H1 (cell line): Measurements from ENCODE around the gene TYK2. TPM values are rescaled to one million over a fixed set of nuclear protein-coding genes. Genes with fewer than 3 reads are reported as not detected.

Source experiments
- CTCF ChIA-PET: fragments of 300-600 bp; sonication (Branson Sonifier 250); formaldehyde crosslinking; loops from one replicate; lab custom pipeline; 2021; ENCODE audit not compliant: partially characterized antibody; lab: Charles Lee
- POLR2A ChIA-PET: fragments of 300-600 bp; sonication (Branson Sonifier 250); formaldehyde crosslinking; loops from one replicate; lab custom pipeline; 2021; ENCODE audit warnings: inconsistent platforms; ENCODE audit not compliant: partially characterized antibody; lab: Charles Lee
- DNase-seq, 2 experiments: peaks; one replicate each; pipeline versions ENCODE4 v3.0.0 to v3.0.0-alpha.2; 2010 to 2022; ENCODE audit warnings: low spot score in 2 of 2, low read depth in 1 of 2, mixed read lengths in 1 of 2
- FAIRE-seq: peaks from 2 replicates; lab custom pipeline; 2011; peaks lifted over from hg19 to GRCh38; lab: Jason Lieb, UNC
- H2AFZ ChIP-seq: 2 replicates; pipeline ENCODE4 v1.8.1; 2012; ENCODE audit warnings: low read length, inconsistent platforms
- H2AK5ac ChIP-seq: 2 replicates; pipeline ENCODE4 v1.6.1; 2013; ENCODE audit warnings: low read depth, low read length
- H2BK120ac ChIP-seq: replicated peaks from 2 replicates; pipeline ENCODE3; 2013; ENCODE audit warnings: low read depth, low read length, inconsistent platforms
- H2BK12ac ChIP-seq: 2 replicates; pipeline ENCODE4 v1.6.1; 2013; ENCODE audit warnings: low read depth, low read length
- H2BK15ac ChIP-seq: 2 replicates; pipeline ENCODE4 v1.6.1; 2013; ENCODE audit warnings: low read length
- H2BK20ac ChIP-seq: 2 replicates; pipeline ENCODE4 v1.6.1; 2013; ENCODE audit warnings: low read length
- H2BK5ac ChIP-seq: 2 replicates; pipeline ENCODE4 v1.6.1; 2013; ENCODE audit warnings: low read depth, low read length
- H3K14ac ChIP-seq: 2 replicates; pipeline ENCODE4 v1.6.1; 2013; ENCODE audit warnings: inconsistent platforms; ENCODE audit not compliant: insufficient read length
- H3K18ac ChIP-seq: 2 replicates; pipeline ENCODE4 v1.6.1; 2013; ENCODE audit warnings: low read length; ENCODE audit errors: extremely low read depth
- H3K23ac ChIP-seq: 2 replicates; pipeline ENCODE4 v1.6.1; 2013; ENCODE audit warnings: inconsistent platforms; ENCODE audit not compliant: insufficient read length
- H3K23me2 ChIP-seq: 2 replicates; pipeline ENCODE4 v1.6.1; 2013; ENCODE audit warnings: low read depth, low read length
- H3K27ac ChIP-seq: 2 replicates; pipeline ENCODE4 v1.6.1; 2011; ENCODE audit warnings: low read depth, low read length, inconsistent platforms
- H3K27me3 ChIP-seq, 4 experiments: replicated peaks in 1 of 4; 1 replicate in 1 of 4; 2 replicates in 3 of 4; pipeline versions ENCODE4 v1.6.1 to v1.8.1; 2011 to 2013; ENCODE audit warnings: low read length in 3 of 4, mild to moderate bottlenecking in 3 of 4, inconsistent platforms in 2 of 4, mixed read lengths in 2 of 4, moderate library complexity in 1 of 4; ENCODE audit not compliant: control insufficient read depth in 3 of 4, insufficient read depth in 3 of 4; ENCODE audit errors: extremely low read depth in 1 of 4
- H3K36me3 ChIP-seq, 4 experiments: 2 replicates each; pipeline versions ENCODE4 v1.6.1 to v1.8.1; 2011 to 2013; ENCODE audit warnings: mild to moderate bottlenecking in 4 of 4, low read length in 3 of 4, moderate library complexity in 2 of 4, control low read depth in 1 of 4, inconsistent platforms in 1 of 4; ENCODE audit not compliant: insufficient read depth in 4 of 4, control insufficient read depth in 2 of 4
- H3K4ac ChIP-seq: replicated peaks from 2 replicates; pipeline ENCODE3; 2013; ENCODE audit warnings: low read length, low read depth, mixed read lengths, inconsistent platforms; ENCODE audit not compliant: insufficient read length
- H3K4me1 ChIP-seq, 4 experiments: replicated peaks in 1 of 4; 1 replicate in 1 of 4; 2 replicates in 3 of 4; pipeline versions ENCODE4 v1.6.1 to v1.8.1; 2011 to 2013; ENCODE audit warnings: low read length in 3 of 4, inconsistent platforms in 2 of 4, mixed read lengths in 1 of 4; ENCODE audit not compliant: insufficient read depth in 4 of 4, control insufficient read depth in 3 of 4
- H3K4me2 ChIP-seq, 2 experiments: 2 replicates each; pipeline versions ENCODE4 v1.6.1 to v1.8.1; 2011 to 2013; ENCODE audit warnings: low read depth in 2 of 2, low read length in 2 of 2, control low read depth in 1 of 2, inconsistent platforms in 1 of 2, mild to moderate bottlenecking in 1 of 2; ENCODE audit not compliant: insufficient read depth in 1 of 2
- H3K4me3 ChIP-seq, 4 experiments: fragments of 200-600, 300-600 bp in 1 of 4; sonication (generic), shearing (Covaris generic), sonication (Bioruptor Twin) in 1 of 4; 2 replicates each; pipeline versions ENCODE4 v1.5.1 to v1.8.1; 2011 to 2016; ENCODE audit warnings: low read length in 4 of 4, low read depth in 3 of 4, control low read depth in 2 of 4, inconsistent platforms in 2 of 4, mild to moderate bottlenecking in 2 of 4, mixed read lengths in 1 of 4, moderate library complexity in 1 of 4; ENCODE audit not compliant: insufficient read depth in 2 of 4; ENCODE audit errors: extremely low read depth in 1 of 4
- H3K56ac ChIP-seq: replicated peaks from 2 replicates; pipeline ENCODE3; 2013; ENCODE audit warnings: low read depth, mild to moderate bottlenecking, mixed read lengths, low read length, inconsistent platforms; ENCODE audit not compliant: insufficient read length
- H3K79me1 ChIP-seq: 2 replicates; pipeline ENCODE4 v1.6.1; 2013; ENCODE audit warnings: low read depth, low read length, control low read depth
- H3K79me2 ChIP-seq, 2 experiments: 2 replicates each; pipeline versions ENCODE4 v1.6.1 to v1.8.1; 2012 to 2013; ENCODE audit warnings: low read length in 2 of 2, mild to moderate bottlenecking in 2 of 2, inconsistent platforms in 1 of 2; ENCODE audit not compliant: insufficient read depth in 2 of 2, control insufficient read depth in 1 of 2
- H3K9ac ChIP-seq, 4 experiments: replicated peaks in 1 of 4; 1 replicate in 1 of 4; 2 replicates in 3 of 4; pipeline versions ENCODE4 v1.6.1 to v1.8.1; 2011 to 2013; ENCODE audit warnings: low read depth in 3 of 4, low read length in 3 of 4, control low read depth in 2 of 4, mild to moderate bottlenecking in 2 of 4, moderate library complexity in 2 of 4, inconsistent platforms in 1 of 4; ENCODE audit errors: extremely low read depth in 1 of 4
- H3K9me3 ChIP-seq, 2 experiments: 2 replicates each; pipeline versions ENCODE4 v1.6.1 to v1.8.1; 2012 to 2013; ENCODE audit warnings: mild to moderate bottlenecking in 2 of 2, moderate library complexity in 2 of 2, control low read depth in 1 of 2, inconsistent platforms in 1 of 2, low read depth in 1 of 2, low read length in 1 of 2, mixed read lengths in 1 of 2; ENCODE audit not compliant: insufficient read depth in 2 of 2
- H4K20me1 ChIP-seq, 2 experiments: replicated peaks in 1 of 2; 2 replicates each; pipeline versions ENCODE3 to v1.8.1; 2011 to 2013; ENCODE audit warnings: inconsistent platforms in 2 of 2, low read length in 2 of 2, mild to moderate bottlenecking in 1 of 2; ENCODE audit not compliant: insufficient read depth in 2 of 2, control insufficient read depth in 1 of 2
- H4K5ac ChIP-seq: 2 replicates; pipeline ENCODE4 v1.6.1; 2013; ENCODE audit warnings: low read length, low read depth, mixed read lengths, inconsistent platforms; ENCODE audit not compliant: insufficient read length
- H4K8ac ChIP-seq: 2 replicates; pipeline ENCODE4 v1.8.0; 2013; ENCODE audit warnings: mild to moderate bottlenecking, moderate library complexity, low read length, inconsistent platforms; ENCODE audit not compliant: insufficient read depth; ENCODE audit errors: extremely low read depth
- H4K91ac ChIP-seq: replicated peaks from 2 replicates; pipeline ENCODE3; 2013; ENCODE audit warnings: low read length, mixed read lengths, inconsistent platforms; ENCODE audit not compliant: insufficient read length
- BACH1 ChIP-seq: IDR thresholded peaks from 2 replicates; pipeline ENCODE4 v1.6.1; 2012; ENCODE audit warnings: low read length, improper control_type of control experiment
- CREB1 ChIP-seq: IDR thresholded peaks from 2 replicates; pipeline ENCODE4 v1.6.1; 2012; ENCODE audit warnings: inconsistent platforms
- FOSL1 ChIP-seq: IDR thresholded peaks from 2 replicates; pipeline ENCODE4 v1.6.1; 2011; ENCODE audit warnings: mild to moderate bottlenecking, low read depth, low read length, moderate library complexity; ENCODE audit not compliant: insufficient read depth
- HDAC2 ChIP-seq, 2 experiments: fragments of 300-600 bp in 1 of 2; sonication (generic) in 1 of 2; IDR thresholded peaks; 2 replicates each; pipeline ENCODE4 v1.6.1; 2011 to 2012; ENCODE audit warnings: low read depth in 2 of 2, low read length in 2 of 2, mild to moderate bottlenecking in 2 of 2, moderate library complexity in 2 of 2, borderline replicate concordance in 1 of 2, inconsistent platforms in 1 of 2
- HDAC6 ChIP-seq: IDR thresholded peaks from one replicate; pipeline ENCODE4 v1.7.1; 2012; ENCODE audit warnings: low read depth, mild to moderate bottlenecking, inconsistent platforms, low read length, moderate library complexity
- POU5F1 ChIP-seq: IDR thresholded peaks from 2 replicates; pipeline ENCODE4 v1.6.1; 2011; ENCODE audit warnings: low read depth, mild to moderate bottlenecking, low read length, moderate library complexity
- RBBP5 ChIP-seq: IDR thresholded peaks from 2 replicates; pipeline ENCODE4 v1.7.1; 2012; ENCODE audit warnings: low read depth, mild to moderate bottlenecking, inconsistent platforms, low read length, moderate library complexity, borderline replicate concordance
- RFX5 ChIP-seq: IDR thresholded peaks from 2 replicates; pipeline ENCODE4 v1.6.1; 2011; ENCODE audit warnings: low read depth, low read length, improper control_type of control experiment, borderline replicate concordance
- SIX5 ChIP-seq: IDR thresholded peaks from 2 replicates; pipeline ENCODE4 v1.6.1; 2011; ENCODE audit warnings: mild to moderate bottlenecking, low read depth, low read length
- TAF1 ChIP-seq: IDR thresholded peaks from 2 replicates; pipeline ENCODE4 v1.6.1; 2011; ENCODE audit warnings: mild to moderate bottlenecking, low read depth, low read length
- TEAD4 ChIP-seq: IDR thresholded peaks from 2 replicates; pipeline ENCODE4 v1.6.1; 2012; ENCODE audit warnings: low read depth, low read length, inconsistent platforms, mixed read lengths
- USF2 ChIP-seq: IDR thresholded peaks from 2 replicates; pipeline ENCODE4 v1.6.1; 2011; ENCODE audit warnings: low read length, improper control_type of control experiment
- WGBS, 2 experiments: shearing (Covaris generic) in 1 of 2; methylation state at CpG; one replicate each; pipeline versions ENCODE4 v1.1.6 to v1.1.7; 2013 to 2015; ENCODE audit warnings: low lambda C conversion rate in 2 of 2, mixed read lengths in 2 of 2, inconsistent platforms in 1 of 2, low coverage in 1 of 2, missing lambda C conversion rate in 1 of 2; ENCODE audit not compliant: insufficient replicate concordance in 2 of 2, insufficient coverage in 1 of 2, insufficient read length in 1 of 2; ENCODE audit errors: extremely low coverage in 1 of 2, missing lambda C conversion rate in 1 of 2; 5-methylcytosine and 5-hydroxymethylcytosine counted together
- polyA plus RNA-seq, 7 experiments: library from polyadenylated mRNA; depleted of rRNA in 3 of 7; stranded (reverse) in 5 of 7; unstranded in 2 of 7; fragments of >200 nt in 5 of 7; fragments of 200-250 nt in 2 of 7; gene quantifications; 1 replicate in 5 of 7; 2 replicates in 1 of 7; 4 replicates in 1 of 7; pipeline versions ENCODE4 v1.2.1 to v1.2.3, GENCODE V29; 2011 to 2013; ENCODE audit warnings: missing spikeins in 2 of 7, mixed read lengths in 2 of 7
- total RNA-seq: library from RNA; stranded (reverse); fragmentation: NEBNext Ultra II Directional; extraction: Animal tissue kit (Norgen Biotek cat#: 25700); gene quantifications from 2 replicates; pipeline ENCODE4 v1.2.1, GENCODE V29; 2021

Gene TYK2
- total and polyA plus RNA-seq, 2 of the 8 experiments (the other 6 are each of a cell fraction or from before 2014, with no cell fraction given): 32.1 to 40.8 TPM

- FAIRE-seq: no peak
- Histone ChIP-seq H3K23me2 (peaks cover 14% of the 10 kb centered on the region; the same call in 1 of the 2 replicates), H2BK15ac (no peak overlapping the region), H3K36me3 (no peaks in the 10 kb centered on the region), H3K79me2 (no peaks in the 10 kb centered on the region), H3K18ac (no peak overlapping the region), H3K9me3 (peaks cover 0 to 2% of the 10 kb centered on the region in 2 experiments; a peak in 1 of 4 replicates), H2BK20ac (no peak overlapping the region), H3K27ac (no peak overlapping the region), H3K56ac (no peak overlapping the region), H3K14ac (no peak overlapping the region), H2AFZ (no peak overlapping the region), H2BK120ac (no peak overlapping the region), H3K79me1 (no peaks in the 10 kb centered on the region), H2BK5ac (no peak overlapping the region), H4K8ac (no peak overlapping the region), H3K4me2 (peak overlapping the region; percentile 64 to 98), H3K4ac (no peak overlapping the region), H3K23ac (no peak overlapping the region), H3K4me1 (peaks cover 5 to 26% (median 13%) of the 10 kb centered on the region in 4 experiments), H4K5ac (no peak overlapping the region), H4K91ac (no peak overlapping the region), H2AK5ac (no peak overlapping the region), H3K4me3 (peak overlapping the region in 3 of 4 experiments; percentile 24 to 60 (median 30); a peak in 4 of 8 replicates), H4K20me1 (peaks cover 0 to 15% of the 10 kb centered on the region in 2 experiments), H2BK12ac (no peak overlapping the region), H3K9ac (no peak overlapping the region), H3K27me3 (peaks cover 35 to 77% (median 66%) of the 10 kb centered on the region in 4 experiments)
- 6% methylated on average over 3 of the region's 3 CpGs; no CpG with 5 or more reads in 1 of the 2 experiments for WGBS, 2 experiments
- DNase-seq: no peak
- TF ChIP-seq RFX5 (no peak), HDAC6 (no peak), TEAD4 (no peak), USF2 (no peak), FOSL1 (no peak), RBBP5 (no peak), BACH1 (no peak), CREB1 (no peak), TAF1 (no peak), HDAC2 (IDR thresholded peaks at IDR 0.05; ENCODE audit: borderline replicate concordance in 1 of 2, low read depth in 2 of 2, low read length in 2 of 2) (no peak), SIX5 (no peak), POU5F1 (no peak)
- ChIA-PET CTCF (interaction anchor here (0.9 to 9.4 kb wide), 13 partner anchors 11 to 366 kb away, joined by 3 to 172 read pairs (median 5); partner anchors contain the start of gene CDC37), POLR2A (interaction anchor here (0.6 to 5.0 kb wide), 3 partner anchors 13 to 99 kb away, joined by 3 to 33 read pairs (median 3); partner anchors contain the start of genes CDC37 and S1PR5)
These were observed 37.8 kb upstream of the TYK2 start for GRCh38 chr19:10418235-10418484.
